H9 (cell line): ENCODE measurements around the gene TARBP1. TPM values are rescaled to one million over a fixed set of nuclear protein-coding genes. Genes with fewer than 3 reads are reported as not detected.

Source experiments
- DNase-seq: peaks from one replicate; pipeline ENCODE4 v3.0.0-alpha.2; 2017
- H2AFZ ChIP-seq: one replicate; pipeline ENCODE4 v1.6.1; 2013; ENCODE audit warnings: mild to moderate bottlenecking, low read length, control low read depth, moderate library complexity
- H2AK5ac ChIP-seq: 2 replicates; pipeline ENCODE4 v1.6.1; 2013; ENCODE audit warnings: low read length, control low read depth, mixed read lengths; ENCODE audit not compliant: insufficient read length
- H2BK120ac ChIP-seq: one replicate; pipeline ENCODE4 v1.6.1; 2013; ENCODE audit warnings: low read depth, mild to moderate bottlenecking, low read length, control low read depth, inconsistent platforms; ENCODE audit not compliant: poor library complexity, severe bottlenecking
- H2BK12ac ChIP-seq: 2 replicates; pipeline ENCODE4 v1.6.1; 2013; ENCODE audit warnings: low read length, control low read depth, mixed read lengths, low read depth; ENCODE audit not compliant: insufficient read length
- H2BK15ac ChIP-seq: 2 replicates; pipeline ENCODE4 v1.6.1; 2013; ENCODE audit warnings: low read depth, low read length, control low read depth
- H2BK20ac ChIP-seq: one replicate; pipeline ENCODE4 v1.6.1; 2013; ENCODE audit warnings: low read depth, mild to moderate bottlenecking, low read length, control low read depth, inconsistent platforms; ENCODE audit not compliant: poor library complexity, severe bottlenecking
- H2BK5ac ChIP-seq: 2 replicates; pipeline ENCODE4 v1.6.1; 2013; ENCODE audit warnings: low read length, control low read depth, mixed read lengths; ENCODE audit not compliant: insufficient read length
- H3K14ac ChIP-seq: 2 replicates; pipeline ENCODE4 v1.6.1; 2013; ENCODE audit warnings: low read length, control low read depth; ENCODE audit not compliant: insufficient read depth
- H3K18ac ChIP-seq: 2 replicates; pipeline ENCODE4 v1.6.1; 2013; ENCODE audit warnings: low read depth, mild to moderate bottlenecking, mixed read lengths, low read length, control low read depth; ENCODE audit not compliant: insufficient read length
- H3K23ac ChIP-seq: 2 replicates; pipeline ENCODE4 v1.6.1; 2013; ENCODE audit warnings: low read length, control low read depth, mixed read lengths, low read depth; ENCODE audit not compliant: insufficient read length
- H3K23me2 ChIP-seq: 2 replicates; pipeline ENCODE4 v1.6.1; 2013; ENCODE audit warnings: low read depth, mild to moderate bottlenecking, mixed read lengths, low read length, control low read depth; ENCODE audit not compliant: insufficient read length, poor library complexity, severe bottlenecking
- H3K27ac ChIP-seq: 2 replicates; pipeline ENCODE4 v1.5.1; 2013; ENCODE audit warnings: low read length, control low read depth, mixed read lengths, low read depth; ENCODE audit not compliant: insufficient read length
- H3K27me3 ChIP-seq: 2 replicates; pipeline ENCODE4 v1.6.1; 2013; ENCODE audit warnings: low read length, control low read depth, inconsistent platforms; ENCODE audit not compliant: insufficient read depth
- H3K4ac ChIP-seq: 2 replicates; pipeline ENCODE4 v1.6.1; 2013; ENCODE audit warnings: low read depth, mild to moderate bottlenecking, control low read depth, inconsistent platforms, low read length, moderate library complexity
- H3K4me1 ChIP-seq: 2 replicates; pipeline ENCODE4 v1.6.1; 2013; ENCODE audit warnings: low read length, control low read depth, inconsistent platforms; ENCODE audit not compliant: insufficient read depth
- H3K4me2 ChIP-seq: 2 replicates; pipeline ENCODE4 v1.6.1; 2013; ENCODE audit warnings: low read length, control low read depth, mixed read lengths; ENCODE audit not compliant: insufficient read length, insufficient read depth
- H3K56ac ChIP-seq: 2 replicates; pipeline ENCODE4 v1.6.1; 2013; ENCODE audit warnings: low read depth, mild to moderate bottlenecking, mixed read lengths, low read length, control low read depth; ENCODE audit not compliant: insufficient read length
- H3K79me1 ChIP-seq: 2 replicates; pipeline ENCODE4 v1.6.1; 2013; ENCODE audit warnings: low read depth, mild to moderate bottlenecking, moderate library complexity, low read length, control low read depth, inconsistent platforms; ENCODE audit not compliant: insufficient read depth, poor library complexity, severe bottlenecking
- H3K79me2 ChIP-seq: 2 replicates; pipeline ENCODE4 v1.6.1; 2013; ENCODE audit warnings: low read length, control low read depth, inconsistent platforms; ENCODE audit not compliant: insufficient read depth
- H3K9ac ChIP-seq: 2 replicates; pipeline ENCODE4 v1.6.1; 2013; ENCODE audit warnings: low read length, control low read depth, mixed read lengths; ENCODE audit not compliant: insufficient read length; ENCODE audit errors: extremely low read depth
- H3K9me3 ChIP-seq: one replicate; pipeline ENCODE4 v1.6.1; 2013; ENCODE audit warnings: low read depth, low read length, inconsistent platforms; ENCODE audit not compliant: control insufficient read depth
- H3T11ph ChIP-seq: one replicate; pipeline ENCODE4 v1.6.1; 2013; ENCODE audit warnings: mild to moderate bottlenecking, low read length, control low read depth, inconsistent platforms
- H4K20me1 ChIP-seq: one replicate; pipeline ENCODE4 v1.6.1; 2013; ENCODE audit not compliant: control insufficient read depth, insufficient read length, insufficient read depth
- H4K5ac ChIP-seq: 2 replicates; pipeline ENCODE4 v1.6.1; 2013; ENCODE audit warnings: low read depth, mild to moderate bottlenecking, mixed read lengths, low read length, control low read depth; ENCODE audit not compliant: insufficient read length
- H4K8ac ChIP-seq: replicated peaks from 2 replicates; pipeline ENCODE4 v1.6.1; 2013; ENCODE audit warnings: low read length, control low read depth, mixed read lengths, low read depth; ENCODE audit not compliant: insufficient read length
- H4K91ac ChIP-seq: 2 replicates; pipeline ENCODE4 v1.6.1; 2013; ENCODE audit warnings: low read depth, mild to moderate bottlenecking, moderate library complexity, mixed read lengths, low read length, control low read depth; ENCODE audit not compliant: insufficient read length
- H3K27ac Mint-ChIP-seq, 3 experiments: 2 replicates in 2 of 3; 3 replicates in 1 of 3; pipeline ENCODE4 v1.8.0; 2020 to 2021; ENCODE audit warnings: mixed read lengths in 3 of 3, mild to moderate bottlenecking in 1 of 3, moderate library complexity in 1 of 3
- H3K27me3 Mint-ChIP-seq: 2 replicates; pipeline ENCODE4 v1.8.0; 2021; ENCODE audit warnings: low read depth, mild to moderate bottlenecking, moderate library complexity, mixed read lengths
- H3K36me3 Mint-ChIP-seq, 3 experiments: 2 replicates in 2 of 3; 3 replicates in 1 of 3; pipeline ENCODE4 v1.8.0; 2020 to 2021; ENCODE audit warnings: low read depth in 3 of 3, mixed read lengths in 3 of 3; ENCODE audit not compliant: insufficient read depth in 1 of 3
- H3K4me1 Mint-ChIP-seq, 2 experiments: 2 replicates each; pipeline ENCODE4 v1.8.0; 2020; ENCODE audit warnings: mixed read lengths in 2 of 2
- H3K4me3 Mint-ChIP-seq, 2 experiments: 2 replicates in 1 of 2; 3 replicates in 1 of 2; pipeline ENCODE4 v1.8.0; 2020 to 2021; ENCODE audit warnings: mild to moderate bottlenecking in 2 of 2, mixed read lengths in 2 of 2, moderate library complexity in 1 of 2
- H3K9me3 Mint-ChIP-seq, 2 experiments: 2 replicates in 1 of 2; 3 replicates in 1 of 2; pipeline ENCODE4 v1.8.0; 2020; ENCODE audit warnings: mild to moderate bottlenecking in 2 of 2, mixed read lengths in 2 of 2, moderate library complexity in 1 of 2
- WGBS: extraction: QIAGEN DNeasy Blood & Tissue Kit; methylation state at CpG from one replicate; pipeline ENCODE4 v1.1.7; 2013; ENCODE audit warnings: missing lambda C conversion rate, low lambda C conversion rate, mixed read lengths; ENCODE audit not compliant: insufficient read length; ENCODE audit errors: extremely low coverage; 5-methylcytosine and 5-hydroxymethylcytosine counted together
- total RNA-seq: library from RNA; stranded (reverse); gene quantifications from 2 replicates; pipeline ENCODE4 v1.2.1, GENCODE V29; 2021
- TF ChIP-seq, protein P1 (sequence below): fragments of 200-600 bp; sonication (generic); conservative IDR thresholded peaks from 3 replicates; pipeline ENCODE4 v1.8.0; 2021; ENCODE audit warnings: antibody characterized with exemption, mild to moderate bottlenecking

The TARBP1 gene
- total RNA-seq, 1 experiment from 2014 or later: 20.2 TPM

DNA sequence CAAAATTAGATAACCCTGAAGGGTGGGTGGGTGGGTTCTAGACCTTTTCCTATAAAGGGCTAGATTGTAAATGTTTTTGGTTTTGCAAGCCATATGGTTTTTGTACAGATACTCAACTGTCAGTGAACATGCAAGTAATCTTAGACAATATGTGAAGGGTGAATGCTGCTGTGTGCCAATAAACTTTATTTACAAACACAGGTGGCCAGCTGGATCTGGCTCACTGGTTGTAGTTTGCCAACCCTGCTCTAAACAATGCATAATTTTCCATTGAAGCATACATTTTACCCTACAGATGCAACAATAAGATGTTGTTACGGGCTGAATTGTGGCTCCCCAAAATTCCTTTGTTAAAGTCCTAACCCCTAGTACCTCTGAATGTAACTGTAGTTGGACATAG, 18.6 kb upstream of the TARBP1 start:
- Histone ChIP-seq H3K9ac (no peak overlapping the region), H3K79me2 (no peaks in the 10 kb centered on the region), H3K4me1 (no peaks in the 10 kb centered on the region; the same call in 1 of the 2 replicates), H2AK5ac (no peak overlapping the region), H4K8ac (no peak overlapping the region), H4K91ac (no peak overlapping the region), H3K27me3 (no peaks in the 10 kb centered on the region; the same call in 1 of the 2 replicates), H2BK15ac (no peak overlapping the region), H3T11ph (no peak overlapping the region), H3K23me2 (no peaks in the 10 kb centered on the region), H4K20me1 (no peaks in the 10 kb centered on the region), H3K79me1 (no peaks in the 10 kb centered on the region), H2BK12ac (no peak overlapping the region), H3K9me3 (no peaks in the 10 kb centered on the region), H3K4me2 (no peak overlapping the region), H4K5ac (no peak overlapping the region), H3K23ac (no peak overlapping the region), H2BK120ac (no peak overlapping the region), H3K18ac (no peak overlapping the region), H2AFZ (no peak overlapping the region), H3K14ac (no peak overlapping the region), H3K27ac (no peak overlapping the region), H3K56ac (no peak overlapping the region), H2BK5ac (no peak overlapping the region), H2BK20ac (no peak overlapping the region), H3K4ac (no peak overlapping the region)
- H3K27ac Mint-ChIP-seq: no peak overlapping the region
- H3K36me3 Mint-ChIP-seq: no peaks in the 10 kb centered on the region
- no peak overlapping the region for H3K4me3 Mint-ChIP-seq
- TF ChIP-seq, protein P1, sequence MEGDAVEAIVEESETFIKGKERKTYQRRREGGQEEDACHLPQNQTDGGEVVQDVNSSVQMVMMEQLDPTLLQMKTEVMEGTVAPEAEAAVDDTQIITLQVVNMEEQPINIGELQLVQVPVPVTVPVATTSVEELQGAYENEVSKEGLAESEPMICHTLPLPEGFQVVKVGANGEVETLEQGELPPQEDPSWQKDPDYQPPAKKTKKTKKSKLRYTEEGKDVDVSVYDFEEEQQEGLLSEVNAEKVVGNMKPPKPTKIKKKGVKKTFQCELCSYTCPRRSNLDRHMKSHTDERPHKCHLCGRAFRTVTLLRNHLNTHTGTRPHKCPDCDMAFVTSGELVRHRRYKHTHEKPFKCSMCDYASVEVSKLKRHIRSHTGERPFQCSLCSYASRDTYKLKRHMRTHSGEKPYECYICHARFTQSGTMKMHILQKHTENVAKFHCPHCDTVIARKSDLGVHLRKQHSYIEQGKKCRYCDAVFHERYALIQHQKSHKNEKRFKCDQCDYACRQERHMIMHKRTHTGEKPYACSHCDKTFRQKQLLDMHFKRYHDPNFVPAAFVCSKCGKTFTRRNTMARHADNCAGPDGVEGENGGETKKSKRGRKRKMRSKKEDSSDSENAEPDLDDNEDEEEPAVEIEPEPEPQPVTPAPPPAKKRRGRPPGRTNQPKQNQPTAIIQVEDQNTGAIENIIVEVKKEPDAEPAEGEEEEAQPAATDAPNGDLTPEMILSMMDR: no peak
- WGBS: no CpG with 5 or more reads among the region's 1 CpG
- H3K27me3 Mint-ChIP-seq: peaks cover 25% of the 10 kb centered on the region
- no peaks in the 10 kb centered on the region for H3K9me3 Mint-ChIP-seq
- DNase-seq: no peak
- H3K4me1 Mint-ChIP-seq: peaks cover 24 to 37% of the 10 kb centered on the region in 2 experiments
